ENCODE measurements around the gene DTD1. TPM values are rescaled to one million over a fixed set of nuclear protein-coding genes. Genes with fewer than 3 reads are reported as not detected.

Gene DTD1, protein sequence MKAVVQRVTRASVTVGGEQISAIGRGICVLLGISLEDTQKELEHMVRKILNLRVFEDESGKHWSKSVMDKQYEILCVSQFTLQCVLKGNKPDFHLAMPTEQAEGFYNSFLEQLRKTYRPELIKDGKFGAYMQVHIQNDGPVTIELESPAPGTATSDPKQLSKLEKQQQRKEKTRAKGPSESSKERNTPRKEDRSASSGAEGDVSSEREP
- 10 to 100 TPM; 53.6 to 75.1 (median 70.6) TPM for total RNA-seq (2021; fragmentation: NEBNext Ultra II Directional; extraction: Animal tissue kit (Norgen Biotek cat#: 25700))
- long read RNA-seq, transcript DTD1-201 (6 exons, 1,387 nt): major isoform, 86 of 98 reads
- long read RNA-seq, partial matches to known transcripts: 6 of 98 reads
- long read RNA-seq, other reads (novel, unspliced or antisense): 4 of 98 reads

DNA sequence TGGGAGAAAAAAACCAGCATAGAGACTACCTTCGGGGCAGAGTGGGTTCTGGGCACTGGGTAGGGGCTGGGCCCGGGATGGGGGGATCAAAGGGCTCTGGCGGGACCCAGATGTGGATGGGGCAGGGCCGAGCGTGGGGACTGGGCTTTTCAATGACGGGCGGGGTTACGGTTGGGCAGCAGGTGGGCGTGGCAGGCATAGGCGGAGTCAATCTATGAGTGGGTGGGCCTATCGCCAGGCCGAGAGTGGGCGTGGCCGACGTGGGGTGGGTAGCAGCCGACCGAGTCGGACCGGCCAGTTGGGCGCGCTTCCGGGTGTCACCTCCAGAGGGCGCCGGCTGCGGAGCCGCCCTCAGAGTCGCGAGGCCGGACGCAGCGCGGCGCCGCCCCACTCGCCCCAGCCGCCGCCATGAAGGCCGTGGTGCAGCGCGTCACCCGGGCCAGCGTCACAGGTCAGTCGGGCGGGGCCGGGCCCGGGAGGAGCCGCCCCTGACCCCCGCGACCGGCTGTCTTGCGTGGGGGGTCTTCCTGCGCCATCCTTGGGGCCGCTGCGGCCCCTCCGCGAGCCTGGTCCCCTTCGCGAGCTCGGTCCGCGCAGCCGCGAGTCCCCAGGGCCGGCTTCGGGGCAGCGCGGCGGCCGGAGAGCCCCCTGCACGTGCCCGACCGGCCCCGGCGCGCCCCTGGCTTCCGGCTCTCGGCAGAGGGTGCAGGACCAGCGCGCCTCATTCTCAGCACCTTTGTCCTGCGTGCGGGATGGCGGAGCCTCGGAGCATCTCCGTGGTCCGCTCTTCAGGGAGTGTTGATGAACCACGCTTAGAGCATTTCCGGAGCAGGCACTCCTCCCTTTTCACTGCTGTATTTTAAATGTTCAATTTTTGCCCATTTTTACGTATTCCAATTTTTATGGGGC lies at the start of gene DTD1:
DTD1 (plus strand) TSS at position 390 of the 909 bp plus-strand sequence; CDS start at position 409, 19 bp downstream.
- Mint-ChIP-seq H3K36me3 (ENCODE audit: low read depth) (no peaks in the 10 kb centered on the region), H3K27ac (peak within 1 kb of the TSS; percentile 90), H3K27me3 (ENCODE audit: insufficient read depth) (no peaks in the 10 kb centered on the region; the same call in 1 of the 2 replicates), H3K9me3 (no peaks in the 10 kb centered on the region), H3K4me3 (peak within 1 kb of the TSS; percentile 94), H3K4me1 (ENCODE audit: low read depth) (peaks cover 25% of the 10 kb centered on the region)
- DNase-seq: peak; percentile 83
- TF ChIP-seq CTCF (IDR thresholded peaks at IDR 0.05): peak; percentile 91

DNA sequence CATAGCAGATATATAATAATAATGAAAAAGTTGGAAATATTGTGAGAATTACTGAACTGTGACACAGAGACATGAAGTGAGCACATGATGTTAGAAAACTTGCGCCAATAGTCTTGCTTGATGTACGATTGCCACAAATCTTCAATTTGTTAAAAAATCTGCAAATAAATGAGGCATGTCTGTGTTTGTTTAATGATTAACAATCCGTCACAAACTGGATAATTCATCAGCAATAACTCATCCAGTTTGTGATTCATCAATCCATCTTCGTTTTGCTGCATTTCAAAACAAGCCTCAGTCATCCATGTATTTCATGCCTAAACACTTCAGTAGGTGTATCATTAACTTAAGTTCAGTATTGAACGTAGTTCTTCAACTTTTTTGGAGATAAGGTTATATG lies 46.1 kb upstream of the DTD1 start:
- Mint-ChIP-seq H3K27ac (peak overlapping the region; percentile 33; the same call in 1 of the 2 replicates), H3K4me3 (no peak overlapping the region), H3K36me3 (ENCODE audit: low read depth) (peaks cover 48% of the 10 kb centered on the region), H3K9me3 (no peaks in the 10 kb centered on the region), H3K4me1 (ENCODE audit: low read depth) (peaks cover 33% of the 10 kb centered on the region), H3K27me3 (ENCODE audit: insufficient read depth) (no peaks in the 10 kb centered on the region)
- TF ChIP-seq CTCF (IDR thresholded peaks at IDR 0.05): no peak
- DNase-seq: peak; percentile 7

GRCh38 chr20:18543216-18543615 lies 44.6 kb upstream of the DTD1 start:
- Mint-ChIP-seq H3K4me3 (no peak overlapping the region), H3K27ac (peak overlapping the region; percentile 32; the same call in 1 of the 2 replicates), H3K4me1 (ENCODE audit: low read depth) (peaks cover 28% of the 10 kb centered on the region), H3K36me3 (ENCODE audit: low read depth) (peaks cover 40% of the 10 kb centered on the region), H3K27me3 (ENCODE audit: insufficient read depth) (no peaks in the 10 kb centered on the region), H3K9me3 (no peaks in the 10 kb centered on the region)
- no peak for TF ChIP-seq CTCF (IDR thresholded peaks at IDR 0.05)
- no peak for DNase-seq

- Mint-ChIP-seq H3K36me3 (ENCODE audit: low read depth) (peaks cover 45% of the 10 kb centered on the region), H3K27ac (no peak overlapping the region)
Measured at GRCh38 chr20:18543932-18544331, 43.9 kb upstream of the DTD1 start.

More at GRCh38 chr20:18543932-18544331, 43.9 kb upstream of the DTD1 start:
- H3K9me3 Mint-ChIP-seq: no peaks in the 10 kb centered on the region
- no peaks in the 10 kb centered on the region for H3K27me3 Mint-ChIP-seq (ENCODE audit: insufficient read depth)
- H3K4me1 Mint-ChIP-seq (ENCODE audit: low read depth): peaks cover 28% of the 10 kb centered on the region
- TF ChIP-seq CTCF (IDR thresholded peaks at IDR 0.05): no peak
- H3K4me3 Mint-ChIP-seq: no peak overlapping the region
- DNase-seq: no peak

All from HFFc6 (cell line).